Renal pelvis (tissue), 12 donors: ENCODE results near the gene GCGR. TPM values are rescaled to one million over a fixed set of nuclear protein-coding genes. Genes with fewer than 3 reads are reported as not detected.

ENCODE experiments used
- DNase-seq: peaks from one replicate; pipeline ENCODE4 v3.0.0-alpha.2; 2013
- long read RNA-seq, 16 experiments: transcript quantifications; one replicate each; lab custom pipeline, GENCODE V29; 2026
- polyA plus RNA-seq, 3 donors: library from polyadenylated mRNA; unstranded; fragments of 120-200 nt; gene quantifications; one replicate each; pipeline ENCODE4 v1.2.1, GENCODE V29; 2013; ENCODE audit not compliant: insufficient read length in 3 of 3

GCGR gene
- polyA plus RNA-seq: 10 to 100 TPM; 11.1 to 14.0 (median 12.1) TPM
- long read RNA-seq, donor 1, partial matches to known transcripts: 0 of 3 reads
- long read RNA-seq, donor 1, other reads (novel, unspliced or antisense): 0 of 3 reads
- long read RNA-seq, donor 2, partial matches to known transcripts: 0 of 1 reads
- long read RNA-seq, donor 2, other reads (novel, unspliced or antisense): 0 of 1 reads
- long read RNA-seq, donor 3, partial matches to known transcripts: 0 of 2 reads
- long read RNA-seq, donor 3, other reads (novel, unspliced or antisense): 0 of 2 reads
- long read RNA-seq, donor 4, partial matches to known transcripts: 0 of 3 reads
- long read RNA-seq, donor 4, other reads (novel, unspliced or antisense): 0 of 3 reads
- long read RNA-seq, donor 5, partial matches to known transcripts: 0 of 1 reads
- long read RNA-seq, donor 5, other reads (novel, unspliced or antisense): 0 of 1 reads
- long read RNA-seq, donor 6, partial matches to known transcripts: 0 of 2 reads
- long read RNA-seq, donor 6, other reads (novel, unspliced or antisense): 0 of 2 reads
- long read RNA-seq, donor 7, partial matches to known transcripts: 0 of 1 reads
- long read RNA-seq, donor 7, other reads (novel, unspliced or antisense): 0 of 1 reads
- long read RNA-seq, donor 8: 0 reads
- long read RNA-seq, donor 9: 0 reads
- long read RNA-seq, donor 10, partial matches to known transcripts: 0 of 2 reads
- long read RNA-seq, donor 10, other reads (novel, unspliced or antisense): 0 of 2 reads
- long read RNA-seq, donor 11, partial matches to known transcripts: 0 of 1 reads
- long read RNA-seq, donor 11, other reads (novel, unspliced or antisense): 0 of 1 reads
- long read RNA-seq, donor 12, partial matches to known transcripts: 0 of 3 reads
- long read RNA-seq, donor 12, other reads (novel, unspliced or antisense): 0 of 3 reads
- long read RNA-seq, donor 13: 0 reads
- long read RNA-seq, donor 14: 0 reads
- long read RNA-seq, donor 15: 0 reads
- long read RNA-seq, donor 16, partial matches to known transcripts: 0 of 3 reads
- long read RNA-seq, donor 16, other reads (novel, unspliced or antisense): 0 of 3 reads

DNA sequence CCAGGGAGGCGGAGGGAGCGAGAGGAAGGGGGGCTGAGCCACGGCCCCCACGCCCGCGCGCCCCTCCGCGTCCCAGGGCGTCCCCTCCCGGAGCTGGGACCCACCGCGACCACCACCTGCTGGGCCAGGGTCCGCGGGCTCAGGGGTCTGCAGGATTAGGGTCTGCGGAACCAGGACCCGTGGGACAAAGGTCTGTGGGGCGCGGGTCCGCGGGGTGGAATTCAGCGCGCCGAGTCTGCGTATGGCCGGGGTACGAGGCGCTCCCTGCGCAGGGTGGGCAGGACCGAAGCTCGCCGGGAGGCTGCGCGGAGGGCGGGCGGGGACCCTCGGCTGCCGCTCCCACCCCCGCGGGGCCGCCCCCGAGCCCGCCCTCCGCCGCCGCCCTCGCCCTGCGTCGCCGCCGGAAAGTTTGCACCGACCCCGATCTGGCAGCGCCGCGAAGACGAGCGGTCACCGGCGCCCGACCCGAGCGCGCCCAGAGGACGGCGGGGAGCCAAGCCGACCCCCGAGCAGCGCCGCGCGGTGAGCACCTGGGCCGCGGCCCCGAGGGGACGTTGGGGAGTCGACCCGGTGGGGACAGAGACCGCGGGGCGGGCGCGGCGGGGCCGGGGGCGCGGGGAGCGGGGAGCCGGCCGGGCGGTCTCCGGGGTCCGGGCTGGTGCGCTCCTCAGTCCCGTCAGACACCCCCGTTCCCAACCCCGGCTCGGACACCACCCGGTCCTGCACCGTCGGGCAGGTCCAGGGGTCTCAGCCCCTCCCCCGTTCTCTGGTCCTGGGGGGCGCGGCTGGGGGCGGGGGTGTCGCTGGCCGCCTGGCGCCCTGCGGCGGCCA, at the start of gene GCGR:
Gene GCGR (plus strand): TSS at position 423 of the 831 bp plus-strand sequence. CDS start 4,869 bp downstream, outside the sequence.
- no peak for DNase-seq

DNA sequence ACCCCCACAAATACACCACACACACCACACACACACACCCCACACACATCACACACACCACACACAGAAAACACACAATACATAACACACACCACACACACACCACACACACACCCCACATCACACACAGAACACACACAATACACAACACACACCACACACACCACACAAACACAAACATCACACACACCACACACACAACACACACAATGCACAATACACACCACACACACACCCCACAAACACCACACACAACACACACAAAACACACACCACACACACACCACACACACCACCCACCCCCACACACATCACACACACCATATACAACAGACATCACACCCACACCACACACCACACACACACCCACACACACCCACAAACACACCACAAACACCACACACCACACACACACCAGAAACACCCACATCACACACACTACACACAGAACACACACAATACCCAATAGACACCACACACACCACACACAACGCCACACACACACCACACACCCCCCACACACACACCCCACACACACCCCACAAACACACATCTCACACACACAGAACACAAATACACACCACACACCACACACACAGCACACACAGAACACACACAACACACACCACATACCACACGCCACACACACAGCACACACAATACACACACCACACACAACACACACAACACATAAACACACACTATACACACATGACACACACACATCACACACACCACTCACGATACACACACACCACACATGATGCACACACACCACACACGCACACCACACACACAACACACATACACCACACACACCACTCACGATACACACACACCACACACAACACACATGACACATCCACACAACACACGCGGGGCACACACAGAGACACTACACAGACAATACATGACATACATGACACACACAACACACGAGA, 11.0 kb upstream of the GCGR start:
- no peak for DNase-seq

DNA sequence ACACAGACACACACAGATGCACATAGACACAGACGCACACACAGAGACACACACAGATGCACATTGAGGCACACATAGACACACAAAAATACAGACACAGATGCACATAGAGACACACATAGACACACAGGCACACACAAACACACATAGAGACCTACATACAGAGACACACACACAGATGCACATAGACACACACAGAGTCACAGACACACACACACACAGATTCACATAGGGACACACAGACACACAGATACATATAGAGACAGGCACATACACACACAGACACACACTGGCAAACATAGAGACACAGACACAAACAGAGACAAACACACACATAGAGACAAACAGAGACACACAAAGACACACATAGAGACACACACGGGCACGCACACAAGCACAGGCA, 9.9 kb upstream of the GCGR start:
- DNase-seq: no peak

DNA sequence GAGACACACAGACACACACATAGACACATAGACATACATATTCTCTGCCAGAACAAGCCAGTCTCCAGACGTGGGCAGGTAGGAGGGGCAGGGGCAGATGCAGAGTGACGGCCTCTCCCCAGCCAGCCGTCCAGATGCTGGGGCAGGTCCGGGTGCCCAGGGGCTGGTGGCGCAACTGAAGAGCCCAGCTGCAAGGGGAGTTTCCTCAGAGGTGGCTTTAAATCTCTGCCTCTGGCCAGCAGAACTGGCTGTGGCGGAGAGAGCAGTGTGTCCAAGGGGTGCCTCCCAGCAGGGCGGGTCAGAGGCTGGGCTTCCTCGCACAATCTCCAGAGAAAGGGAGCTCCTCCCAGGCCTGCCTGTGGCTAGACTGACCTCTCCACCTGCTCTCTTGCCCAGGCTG, 9.4 kb upstream of the GCGR start:
- no peak for DNase-seq

DNA sequence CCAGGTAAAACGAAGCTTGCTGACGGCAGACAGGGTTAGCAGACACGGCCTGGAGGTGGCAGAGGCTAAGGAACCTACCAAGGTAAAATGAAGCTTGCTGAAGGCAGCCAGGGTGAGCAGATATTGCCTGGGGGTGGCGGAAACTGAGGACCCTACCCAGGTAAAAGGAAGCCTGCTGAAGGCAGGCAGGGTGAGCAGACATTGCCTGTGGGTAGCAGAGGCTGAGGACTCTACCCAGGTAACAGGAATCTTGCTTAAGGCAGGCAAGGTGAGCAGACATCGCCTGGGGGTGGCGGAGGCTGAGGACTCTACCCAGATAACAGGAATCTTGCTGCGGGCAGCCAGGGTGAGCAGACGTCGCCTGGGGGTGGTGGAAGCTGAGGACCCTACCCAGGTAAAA, 2.6 kb upstream of the GCGR start:
- no peak for DNase-seq

DNA sequence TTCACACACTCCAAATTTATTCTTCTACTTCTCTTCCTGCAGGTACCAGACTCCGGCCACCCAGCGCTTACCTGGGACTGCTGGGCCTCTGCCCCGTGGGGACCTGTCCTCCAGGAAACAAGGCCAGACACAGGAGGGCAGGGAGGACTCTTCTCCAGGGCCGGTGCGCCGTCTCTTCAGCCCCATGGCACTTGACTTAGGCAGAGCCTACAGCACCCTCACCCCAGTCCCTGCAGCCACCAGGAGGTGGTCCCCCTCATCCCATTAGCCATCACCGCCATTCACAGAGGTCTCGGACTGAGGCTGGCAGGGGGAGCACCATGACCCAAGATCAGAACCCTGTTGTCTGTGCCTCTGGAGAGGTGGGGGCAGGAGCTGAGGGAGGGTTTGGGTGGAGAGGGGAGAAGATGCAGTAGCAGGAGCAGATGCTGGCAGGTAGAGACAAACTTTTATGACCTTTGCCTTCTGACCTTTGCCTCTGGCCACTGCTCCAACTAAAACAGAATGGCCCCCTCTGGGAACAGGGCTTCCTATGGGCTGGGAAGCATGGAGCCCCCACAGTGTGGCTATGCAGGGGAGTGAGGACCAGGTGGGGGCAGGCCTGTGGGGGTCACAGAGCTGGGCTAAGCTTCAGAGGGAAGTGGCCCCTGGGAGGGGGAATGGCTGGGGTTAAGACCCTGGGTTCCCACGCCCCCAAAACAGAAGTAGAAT, 1.7 kb upstream of the GCGR start:
- DNase-seq: no peak

DNA sequence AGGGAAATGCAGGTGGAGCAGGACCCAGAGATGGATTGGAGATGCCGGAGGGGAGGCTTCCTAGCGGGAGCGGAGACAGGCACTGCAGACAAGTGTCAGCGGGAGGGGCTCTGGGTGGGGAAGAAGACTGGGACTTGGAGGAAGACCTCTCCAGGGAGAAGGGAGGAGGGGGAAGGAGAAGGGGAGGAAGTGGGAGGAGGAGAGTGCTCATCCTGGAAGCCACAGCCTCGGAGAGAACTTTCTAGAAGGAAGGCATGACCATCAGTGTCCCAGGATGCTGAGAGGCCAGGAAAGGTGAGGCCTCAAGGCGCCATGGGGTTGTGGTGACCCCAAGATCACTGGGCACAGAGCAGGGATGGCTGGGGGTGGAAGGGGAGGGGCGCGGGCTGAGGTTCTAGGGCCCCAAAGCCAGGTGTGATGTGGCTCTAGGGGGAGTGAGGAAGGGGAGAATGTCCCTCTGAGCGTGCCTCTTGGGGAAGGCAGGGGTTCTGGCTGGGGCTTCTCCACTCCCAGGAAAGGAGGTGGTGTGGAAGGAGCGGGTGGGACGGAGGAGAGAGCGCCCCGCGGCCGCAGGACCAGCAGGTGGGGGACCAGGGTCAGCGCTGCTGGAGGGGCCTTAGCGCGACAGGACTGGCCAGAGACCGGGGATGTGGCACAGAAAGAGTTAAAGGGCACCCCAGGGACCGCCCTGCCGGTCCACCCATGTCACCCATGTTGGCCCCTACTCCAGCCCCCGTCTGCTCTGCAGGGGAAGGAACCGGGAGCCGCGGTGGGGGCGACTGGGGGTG, 900 bp upstream of the GCGR start:
- DNase-seq: no peak

DNA sequence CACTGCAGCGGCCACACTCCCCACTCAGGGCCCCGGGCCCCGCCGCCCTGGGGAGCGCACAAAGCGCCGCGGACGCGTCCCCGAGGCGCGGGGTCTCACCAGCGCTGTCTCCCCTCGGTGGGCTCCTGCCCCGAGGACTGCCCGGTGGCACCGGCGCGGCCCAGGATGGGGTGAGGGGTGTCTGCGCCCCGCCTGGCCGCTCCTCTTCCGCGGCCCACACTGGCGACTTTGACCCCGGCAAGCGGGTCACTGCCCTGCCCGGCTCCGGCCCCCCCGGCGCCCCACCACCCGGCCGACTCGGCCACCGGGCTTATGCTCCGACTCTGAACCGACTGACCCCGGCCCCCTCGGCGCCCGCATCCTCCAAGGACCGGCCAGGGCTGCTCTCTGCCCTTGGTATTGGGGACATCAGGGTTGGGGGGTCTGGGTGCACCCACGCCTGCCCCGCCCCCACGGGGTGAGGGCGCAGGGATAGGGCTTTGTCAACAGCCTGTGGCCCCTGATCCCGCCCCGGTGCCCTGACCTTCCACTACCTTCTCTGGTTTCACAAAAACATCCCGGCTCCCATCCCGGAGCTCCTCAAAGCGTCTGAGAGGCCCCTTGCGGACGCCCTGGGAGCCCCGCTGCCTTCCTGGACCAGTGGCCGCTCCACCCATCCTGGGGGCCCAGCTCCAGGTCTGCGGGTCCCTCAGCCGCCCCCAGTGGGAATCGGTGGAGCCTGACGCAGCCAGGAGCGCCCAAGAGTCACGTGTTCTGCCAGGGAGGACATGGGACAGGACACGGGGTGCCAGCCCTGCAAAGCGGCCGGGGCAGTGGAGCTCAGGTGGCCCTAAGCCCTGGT, 829 bp downstream of the GCGR start:
- DNase-seq: no peak

DNA sequence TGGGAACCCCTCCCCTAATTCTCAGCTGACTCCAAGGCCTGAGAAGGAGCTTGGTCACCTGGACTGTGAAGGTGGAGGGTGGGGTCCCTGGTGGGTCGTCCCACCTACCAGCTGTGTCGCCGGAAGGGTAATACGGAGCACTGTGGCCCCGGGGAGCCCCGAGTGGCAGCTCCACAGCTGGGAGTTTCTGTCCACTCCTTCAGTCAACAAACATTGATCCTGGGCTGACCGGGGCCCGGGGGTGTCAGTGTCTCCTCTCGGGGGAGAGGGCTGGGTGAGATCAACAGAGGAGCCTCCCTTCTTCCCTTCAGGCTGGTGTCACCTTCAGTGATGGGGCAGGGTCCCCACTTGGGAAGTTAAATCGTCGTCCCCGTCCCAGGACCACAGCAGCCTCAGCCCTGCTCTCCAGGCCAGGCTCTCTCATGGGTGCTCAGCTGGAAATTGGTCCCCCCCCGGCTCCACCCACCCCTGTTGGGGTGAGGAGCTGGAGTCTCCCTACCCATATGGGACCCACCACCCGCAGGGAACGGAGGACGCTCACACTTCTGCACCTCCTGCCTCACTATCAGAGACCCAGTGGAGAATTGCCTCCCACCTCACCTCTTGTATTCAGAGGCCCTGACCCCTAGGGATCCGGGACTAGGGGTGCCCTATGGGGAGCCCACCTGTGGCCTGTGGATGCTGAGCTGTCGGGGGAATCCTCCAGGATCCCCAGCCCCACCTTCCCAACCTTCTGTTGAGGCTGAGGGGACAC, 1.9 kb downstream of the GCGR start:
- no peak for DNase-seq

DNA sequence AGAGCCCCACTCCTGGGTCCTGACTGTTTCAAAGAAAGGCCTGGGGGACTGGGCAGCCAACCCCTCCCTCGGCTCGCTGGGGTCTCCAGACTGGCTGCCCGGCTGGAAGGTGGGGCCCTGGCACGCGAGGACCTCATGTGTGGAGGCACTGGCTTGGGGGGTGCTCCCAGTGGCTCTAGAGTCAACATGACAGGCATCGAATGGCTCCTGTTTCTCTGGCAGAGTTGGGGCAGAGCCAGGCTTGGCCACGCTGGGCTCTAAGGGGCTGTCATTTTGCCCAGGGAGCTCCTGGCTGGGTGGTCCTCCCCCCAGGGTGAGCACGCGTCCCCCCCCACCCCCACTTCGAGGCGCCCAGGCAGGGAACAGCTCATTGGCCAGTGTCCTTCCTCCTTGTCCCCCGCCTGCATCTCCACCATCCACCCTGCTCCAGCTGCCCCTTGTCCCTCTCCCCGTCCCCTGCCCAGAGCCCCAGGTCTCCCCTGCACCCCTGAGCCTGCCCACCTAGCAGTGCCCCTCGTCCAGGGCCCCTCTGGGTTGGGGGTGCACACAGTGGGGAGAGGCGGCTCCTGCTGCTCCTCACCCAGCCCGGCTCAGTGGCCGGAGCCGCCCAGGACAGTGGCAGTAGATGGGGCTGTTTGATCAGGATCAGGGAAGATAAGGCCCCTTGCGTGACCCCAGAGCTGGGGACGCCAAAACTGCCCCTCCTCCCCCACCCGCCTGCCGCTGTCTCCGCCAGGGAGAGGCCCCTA, 2.7 kb downstream of the GCGR start:
- DNase-seq: no peak

DNA sequence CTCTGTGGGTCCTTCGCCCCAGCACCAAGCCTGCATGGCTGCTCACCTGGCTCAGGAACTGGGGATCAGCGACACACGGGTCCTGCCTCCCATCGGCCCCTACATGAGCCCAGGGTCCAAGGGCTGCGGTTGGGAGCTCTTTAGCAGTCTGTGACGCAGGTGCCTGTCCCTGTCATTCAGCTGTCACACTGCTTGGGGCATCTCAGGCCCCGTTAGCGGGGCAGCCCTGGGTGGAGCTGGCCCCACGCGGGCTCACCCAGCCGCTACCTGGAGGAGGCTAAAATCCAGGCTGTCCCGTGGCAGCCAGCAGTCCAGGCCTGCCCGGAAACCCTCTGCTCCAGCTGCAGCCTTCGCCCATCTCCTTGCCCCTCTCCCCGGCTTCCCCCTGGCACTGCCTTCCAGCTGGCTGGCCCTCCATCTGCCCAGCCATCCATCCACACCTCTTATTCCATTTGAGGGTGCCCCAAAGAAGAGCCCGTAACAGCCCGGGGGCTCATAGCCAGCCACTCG, 3.3 kb downstream of the GCGR start:
- DNase-seq: no peak

DNA sequence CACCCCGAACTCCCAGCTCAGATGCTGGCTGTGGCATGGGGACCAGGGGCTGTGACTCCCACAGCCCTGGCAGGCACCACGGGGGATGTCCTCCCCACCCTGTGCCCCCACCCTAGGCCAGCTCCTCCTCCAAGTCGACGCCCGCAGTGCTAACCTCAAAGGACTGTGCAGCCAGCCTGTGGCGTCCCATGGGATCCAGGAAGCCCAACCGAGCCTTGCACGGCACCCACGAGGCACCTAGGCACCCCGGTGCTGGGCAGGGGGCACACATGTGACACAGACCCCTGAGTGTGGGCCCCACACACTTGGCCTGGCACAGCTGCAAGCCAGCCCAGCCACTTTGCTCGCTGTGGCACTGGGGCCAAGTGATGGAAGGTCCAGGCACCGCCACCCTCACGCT, 3.9 kb downstream of the GCGR start:
- no peak for DNase-seq

DNA sequence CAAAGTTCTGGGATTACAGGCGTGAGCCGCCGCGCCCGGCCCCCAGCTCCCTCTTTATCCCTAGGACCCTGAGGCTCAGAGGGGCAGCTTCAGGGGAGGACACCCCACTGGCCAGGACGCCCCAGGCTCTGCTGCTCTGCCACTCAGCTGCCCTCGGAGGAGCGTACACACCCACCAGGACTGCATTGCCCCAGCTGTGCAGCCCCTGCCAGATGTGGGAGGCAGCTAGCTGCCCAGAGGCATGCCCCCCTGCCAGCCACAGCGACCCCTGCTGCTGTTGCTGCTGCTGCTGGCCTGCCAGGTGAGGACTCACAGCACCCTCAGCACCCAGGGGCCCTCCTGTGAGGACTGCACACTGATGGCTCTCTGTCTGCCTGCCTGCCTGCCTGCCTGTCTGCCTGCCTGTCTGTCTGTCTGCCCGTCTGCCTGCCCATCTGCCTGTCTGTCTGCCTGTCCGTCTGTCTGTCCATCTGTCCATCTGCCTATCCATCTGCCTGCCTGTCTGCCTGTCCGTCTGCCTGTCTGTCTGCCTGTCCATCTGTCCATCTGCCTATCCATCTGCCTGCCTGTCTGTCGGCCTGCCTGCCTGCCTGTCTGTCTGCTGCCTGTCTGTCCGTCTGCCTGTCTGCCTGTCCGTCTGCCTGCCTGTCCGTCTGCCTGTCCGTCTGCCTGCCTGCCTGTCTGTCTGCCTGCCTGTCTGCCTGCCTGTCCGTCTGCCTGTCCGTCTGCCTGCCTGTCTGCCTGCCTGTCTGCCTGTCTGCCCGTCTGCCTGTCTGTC, 5.0 kb downstream of the GCGR start:
- no peak for DNase-seq

DNA sequence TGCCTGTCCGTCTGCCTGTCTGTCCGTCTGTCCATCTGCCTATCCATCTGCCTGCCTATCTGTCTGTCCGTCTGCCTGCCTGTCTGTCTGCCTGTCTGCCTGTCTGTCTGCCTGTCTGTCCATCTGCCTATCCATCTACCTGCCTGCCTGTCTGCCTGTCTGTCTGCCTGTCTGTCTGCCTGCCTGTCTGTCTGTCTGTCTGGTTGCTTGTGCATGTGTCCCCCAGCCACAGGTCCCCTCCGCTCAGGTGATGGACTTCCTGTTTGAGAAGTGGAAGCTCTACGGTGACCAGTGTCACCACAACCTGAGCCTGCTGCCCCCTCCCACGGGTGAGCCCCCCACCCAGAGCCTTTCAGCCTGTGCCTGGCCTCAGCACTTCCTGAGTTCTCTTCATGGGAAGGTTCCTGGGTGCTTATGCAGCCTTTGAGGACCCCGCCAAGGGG, 5.6 kb downstream of the GCGR start:
- DNase-seq: no peak

DNA sequence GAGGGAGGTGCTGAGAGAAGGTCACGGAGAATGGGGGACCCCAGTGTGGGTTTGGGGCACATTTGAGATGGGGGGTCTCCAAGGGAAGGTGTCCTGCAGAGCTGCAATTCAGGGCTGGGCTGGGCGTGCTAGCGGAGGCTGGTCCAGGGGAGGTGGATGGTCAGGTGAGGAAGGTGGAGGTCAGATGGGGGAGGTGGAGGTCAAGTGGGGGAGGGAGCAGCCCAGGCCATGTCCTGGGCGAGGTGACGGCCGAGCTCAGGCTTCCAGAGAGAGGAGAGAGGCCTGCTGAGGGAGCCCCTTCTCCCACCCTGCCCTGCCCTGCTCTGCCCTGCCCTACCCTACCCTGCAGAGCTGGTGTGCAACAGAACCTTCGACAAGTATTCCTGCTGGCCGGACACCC, 6.5 kb downstream of the GCGR start:
- DNase-seq: no peak
